Smooth muscle cell of the brain vasculature (primary cell): ENCODE results near the gene EXD3.

Experiments used
- DNase-seq: peaks from one replicate; pipeline ENCODE4 v3.0.0-alpha.2; 2012; ENCODE audit warnings: low read depth, low spot score

Gene EXD3

DNA sequence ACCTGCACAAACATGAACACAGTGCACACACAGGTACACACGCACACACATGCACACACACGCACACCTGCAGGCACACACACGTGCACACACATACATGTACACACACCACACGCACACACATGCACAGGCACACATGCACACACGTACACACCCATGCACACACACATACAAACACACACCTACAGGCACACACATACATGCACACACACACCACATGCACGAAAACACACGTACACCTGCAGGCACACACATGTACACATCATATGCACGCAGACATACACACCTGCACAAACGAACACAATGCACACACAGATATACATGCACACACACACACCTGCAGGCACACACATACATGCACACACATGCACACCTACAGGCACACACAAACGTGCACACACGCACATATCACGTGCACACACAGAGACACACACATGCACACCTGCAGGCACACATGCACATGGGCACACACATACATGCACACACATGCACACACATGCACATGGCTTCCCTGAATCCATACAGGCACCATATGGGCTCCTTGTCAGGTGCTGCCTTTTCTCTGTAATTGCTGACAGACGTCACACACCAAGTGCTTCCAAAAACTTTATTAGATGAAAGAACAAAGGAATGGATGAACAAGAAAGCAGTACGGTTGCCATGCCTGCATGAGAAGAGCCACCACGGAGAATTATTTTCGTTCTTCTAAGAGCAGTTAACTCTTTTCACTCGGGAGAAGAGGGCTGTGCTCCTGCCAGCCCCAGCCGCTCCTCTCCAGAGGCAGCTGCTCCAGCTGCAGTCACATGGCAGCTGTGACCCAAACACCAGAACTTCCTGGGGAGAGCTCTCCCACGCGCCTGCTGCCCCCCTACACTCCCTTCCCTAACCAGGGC is 57.2 kb downstream of the EXD3 start:
- no peak for DNase-seq

DNA sequence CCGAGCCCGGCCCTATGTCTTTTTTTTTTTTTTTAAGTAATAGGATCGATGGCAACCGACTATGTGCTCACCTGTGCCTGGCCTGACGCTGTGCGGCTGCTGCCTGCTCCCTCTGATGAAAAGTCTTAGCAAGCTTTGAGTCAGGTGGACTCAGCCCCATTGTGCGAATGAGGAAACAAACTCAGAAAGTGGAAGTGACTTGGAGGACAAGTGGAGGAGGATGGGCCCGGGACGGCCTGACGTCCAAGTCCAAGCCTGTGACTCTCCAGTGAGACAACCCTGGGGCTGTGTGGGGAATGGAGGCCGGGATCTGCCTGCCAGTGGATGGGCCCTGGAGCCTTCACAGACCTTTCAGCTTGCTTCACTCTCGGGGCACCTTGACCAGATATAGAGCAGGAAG is 57.9 kb downstream of the EXD3 start:
- no peak for DNase-seq

DNA sequence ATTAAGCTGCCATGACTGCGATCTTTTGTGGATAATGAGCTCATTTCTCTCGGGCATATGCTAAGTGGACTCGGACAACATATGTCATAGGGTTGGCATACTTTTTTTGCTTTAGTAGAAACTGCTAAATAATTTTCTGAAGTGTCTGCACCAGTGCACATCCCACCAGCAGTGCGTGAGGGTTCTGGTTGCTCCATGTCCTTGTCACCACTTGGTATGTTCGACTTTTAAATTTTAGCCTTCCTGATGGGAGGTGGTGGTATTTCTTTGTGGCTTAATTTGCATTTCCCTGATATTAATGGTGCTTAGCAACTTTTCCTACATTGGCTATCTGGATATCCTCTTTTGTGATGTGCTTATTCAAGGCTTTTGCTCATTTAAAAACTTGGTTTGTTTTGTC is 63.1 kb downstream of the EXD3 start:
- no peak for DNase-seq

DNA sequence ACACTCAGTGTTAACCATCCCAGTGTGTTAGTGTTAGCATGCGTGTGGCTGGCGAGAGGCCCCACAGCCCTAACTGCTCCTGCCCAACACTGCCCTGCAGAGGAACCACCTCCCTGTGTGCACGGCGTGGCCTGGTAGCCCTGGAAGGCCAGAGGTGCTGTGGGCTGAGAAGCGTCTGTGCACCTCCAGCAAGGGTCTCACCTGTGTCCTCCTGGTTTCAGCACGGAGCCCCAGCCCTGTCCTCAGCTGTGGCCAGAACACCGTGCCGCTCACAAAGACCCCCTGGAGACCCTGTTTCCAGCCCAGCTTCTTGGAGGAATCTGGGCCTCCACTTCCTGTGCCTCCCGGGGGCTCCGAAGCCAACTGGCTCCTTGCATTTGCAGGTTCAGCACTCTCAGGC is 64.8 kb downstream of the EXD3 start:
- DNase-seq: no peak

DNA sequence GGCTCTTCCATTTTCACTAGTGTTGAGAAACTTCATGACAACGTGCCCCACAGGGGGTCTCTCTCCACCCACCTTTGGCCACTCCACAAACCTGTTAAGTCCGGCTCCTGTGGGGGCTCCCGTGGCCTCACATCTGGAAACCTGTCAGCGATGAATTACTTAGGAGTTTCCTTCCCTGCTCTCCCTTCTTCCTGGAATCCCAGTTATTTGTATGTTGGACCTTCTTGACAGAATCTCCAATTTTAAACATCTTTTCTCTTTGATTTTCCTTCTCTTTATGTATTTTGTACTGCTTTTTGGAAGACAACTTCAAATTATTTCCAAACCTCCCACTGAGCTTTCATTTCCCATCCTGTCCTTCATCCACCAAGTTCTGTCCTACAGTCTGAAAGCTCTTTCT is 65.8 kb downstream of the EXD3 start:
- DNase-seq: no peak

DNA sequence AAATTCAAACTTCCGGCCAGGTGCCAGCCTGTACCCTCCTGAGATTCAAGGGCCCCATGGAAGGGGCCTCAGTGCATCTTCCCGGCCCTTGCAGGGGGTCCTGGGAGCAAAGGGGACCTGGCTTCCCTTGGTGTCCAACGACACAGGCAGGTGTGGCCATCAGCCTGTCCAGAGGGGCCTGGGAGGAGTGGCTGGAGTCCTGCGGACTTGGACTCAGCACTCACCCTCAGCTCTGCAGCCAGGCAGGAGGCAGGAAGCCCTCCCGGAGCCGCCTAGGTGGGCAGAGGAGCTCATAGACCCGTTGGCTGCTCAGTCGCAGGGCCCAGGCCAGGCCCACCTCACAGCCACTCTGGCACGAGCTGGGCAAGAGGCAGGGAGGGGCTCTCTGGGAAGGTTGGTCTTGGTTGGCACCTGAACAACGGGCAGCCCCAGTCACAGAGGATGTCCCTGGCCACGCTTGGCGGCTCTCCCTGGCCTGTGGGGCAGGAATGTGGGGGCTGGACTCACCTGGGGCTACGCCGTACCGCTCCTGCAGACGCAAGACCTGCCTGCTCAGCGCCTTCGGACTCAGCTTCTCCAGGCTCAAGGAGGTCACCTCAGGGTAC is 67.1 kb downstream of the EXD3 start:
- DNase-seq: no peak

DNA sequence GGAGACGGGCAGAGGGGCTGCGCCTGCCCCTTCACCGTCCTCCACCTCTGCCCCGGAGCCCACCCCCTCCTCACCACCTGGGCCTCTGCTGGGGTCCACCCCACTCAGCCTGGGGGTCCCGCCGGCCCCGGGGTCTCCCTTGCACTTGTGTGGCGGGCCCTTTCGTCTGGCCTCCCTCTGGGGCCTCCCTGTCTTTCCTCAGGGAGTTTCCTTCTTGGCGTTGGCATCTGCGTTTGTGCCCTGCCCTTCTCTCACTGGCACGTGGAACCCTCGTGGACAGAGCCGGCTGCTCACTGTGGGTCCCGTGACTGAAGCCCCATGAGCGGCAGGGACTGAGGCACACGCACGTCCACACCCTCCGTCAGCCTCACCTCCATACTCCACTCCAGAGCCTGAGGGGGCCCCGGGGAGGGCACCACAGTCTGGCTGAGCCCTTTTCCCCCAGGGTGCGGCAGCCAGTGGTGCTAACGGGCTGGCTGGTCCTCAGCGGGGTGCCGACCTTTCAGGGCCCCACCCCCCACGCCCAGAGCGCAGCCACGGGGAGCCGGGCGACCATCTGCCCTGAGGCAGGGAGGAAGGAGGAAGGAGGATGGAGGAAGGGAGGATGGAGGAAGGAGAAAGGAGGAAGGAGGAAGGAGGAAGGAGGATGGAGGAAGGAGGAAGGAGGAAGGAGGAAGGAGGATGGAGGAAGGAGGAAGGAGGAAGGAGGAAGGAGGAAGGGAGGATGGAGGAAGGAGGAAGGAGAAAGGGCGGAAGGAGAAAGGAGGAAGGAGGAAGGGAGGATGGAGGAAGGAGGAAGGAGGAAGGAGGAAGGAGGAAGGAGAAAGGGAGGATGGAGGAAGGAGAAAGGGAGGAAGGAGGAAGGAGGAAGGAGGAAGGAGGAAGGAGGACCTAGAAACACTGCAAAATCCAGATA is 67.9 kb downstream of the EXD3 start:
- no peak for DNase-seq

DNA sequence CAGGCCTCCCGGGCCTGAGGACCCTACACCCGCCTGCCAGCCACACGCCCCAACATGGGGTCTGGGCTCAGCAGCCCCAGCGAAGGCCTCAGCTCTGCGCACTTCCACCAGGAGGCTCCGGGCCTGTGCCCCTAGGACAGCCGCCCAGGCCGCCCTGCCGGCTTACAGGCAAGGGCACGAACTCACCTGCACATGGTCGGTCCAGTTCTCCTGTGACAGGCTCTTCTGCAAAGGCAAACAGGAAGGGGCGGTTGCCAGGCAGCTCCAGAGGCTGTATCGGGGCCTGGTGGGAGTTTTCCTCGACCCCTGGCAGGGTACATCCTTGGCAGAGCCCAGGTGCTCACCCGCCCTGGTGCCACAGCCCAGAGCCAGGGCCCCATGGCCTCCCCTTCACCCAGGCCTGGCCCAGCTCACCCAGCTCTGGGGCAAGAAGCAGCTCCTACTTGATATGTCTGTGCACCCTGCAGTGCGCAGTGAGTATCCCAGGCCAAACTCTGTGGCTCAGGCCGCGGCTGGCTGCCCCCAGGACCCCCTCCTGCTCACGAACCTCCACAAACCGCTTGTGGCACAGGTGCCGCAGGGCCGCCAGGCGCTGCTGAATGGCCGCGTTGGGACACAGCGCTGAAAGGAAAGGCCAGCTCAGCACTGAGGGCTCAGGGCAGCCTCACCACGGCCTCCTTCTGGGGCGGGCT is 68.7 kb downstream of the EXD3 start:
- no peak for DNase-seq

DNA sequence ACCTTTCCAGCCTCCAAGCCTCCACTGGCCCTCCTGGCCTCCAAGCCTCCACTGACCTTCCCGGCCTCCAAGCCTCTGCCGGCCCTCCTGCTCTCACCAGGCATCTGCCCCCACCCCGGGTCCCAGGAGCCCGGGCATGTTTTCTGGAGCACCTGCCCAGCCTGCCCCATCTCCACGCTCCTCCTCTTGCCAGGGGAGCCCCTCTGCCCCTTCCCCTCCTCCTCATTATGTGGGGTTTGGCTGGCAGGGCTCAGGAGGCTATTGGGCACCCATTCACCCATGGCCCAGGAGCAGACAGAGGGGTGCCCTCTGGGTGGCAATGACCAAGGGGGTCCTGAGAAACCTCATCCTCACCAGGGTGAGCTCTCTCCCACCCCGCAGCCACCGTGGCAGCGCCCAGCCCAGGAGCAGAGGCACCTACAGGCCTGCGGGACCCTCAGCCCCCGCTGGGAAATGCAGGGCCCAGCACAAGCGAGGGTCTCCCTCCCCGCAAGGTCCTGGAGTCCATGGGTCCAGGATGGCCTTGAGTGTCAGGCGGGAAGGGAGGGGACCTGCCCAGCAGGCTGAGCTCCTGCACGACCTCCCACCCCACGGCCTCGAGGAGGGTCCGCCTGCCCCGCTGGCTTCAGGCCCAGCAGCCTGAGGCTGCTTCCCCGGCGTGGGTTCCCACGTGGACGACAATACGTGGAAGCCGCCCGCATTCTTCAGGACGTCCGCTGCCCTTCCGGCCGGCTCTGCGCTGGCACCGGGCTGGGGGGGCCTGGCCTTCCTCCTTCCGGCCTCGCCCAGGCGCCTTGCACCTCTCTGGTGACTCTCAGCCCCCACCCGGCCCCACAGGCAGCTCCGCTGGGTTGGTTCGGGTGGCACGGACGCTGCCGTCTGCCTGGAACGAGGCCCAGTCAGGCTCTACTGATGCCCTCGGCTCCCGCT is 69.5 kb downstream of the EXD3 start:
- DNase-seq: no peak

DNA sequence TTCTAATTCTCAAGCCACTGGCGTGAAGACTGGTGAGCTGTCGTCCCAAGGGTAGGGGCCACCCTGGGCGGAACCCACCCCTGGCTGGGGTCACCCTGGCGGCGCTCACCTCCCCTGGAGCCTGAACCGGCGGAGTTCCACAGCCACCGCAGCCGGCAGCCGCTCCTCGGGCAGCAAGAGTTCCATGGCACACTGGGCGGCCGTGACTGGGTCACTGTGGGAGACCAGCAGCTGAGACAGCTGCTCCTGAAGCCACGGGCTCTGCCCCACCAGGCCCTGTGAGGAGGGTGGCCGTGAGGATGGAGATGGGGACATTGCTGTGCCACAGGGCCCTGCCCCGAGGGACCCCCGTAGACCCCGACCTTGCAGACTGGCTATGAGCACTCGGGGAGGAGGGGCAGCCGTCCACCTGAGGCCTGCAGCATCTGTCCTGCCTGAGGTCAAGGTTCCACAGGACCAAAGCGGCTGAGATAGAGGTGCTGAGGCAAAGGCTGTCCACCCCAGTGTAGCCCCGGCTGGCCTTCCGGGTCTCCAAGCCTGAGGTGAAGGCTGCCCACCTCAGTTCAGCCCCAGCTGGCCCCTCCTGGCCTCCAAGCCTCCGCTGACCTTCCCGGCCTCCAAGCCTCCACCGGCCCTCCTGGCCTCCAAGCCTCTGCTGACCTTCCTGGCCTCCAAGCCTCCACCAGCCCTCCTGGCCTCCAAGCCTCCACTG is 70.3 kb downstream of the EXD3 start:
- DNase-seq: no peak

DNA sequence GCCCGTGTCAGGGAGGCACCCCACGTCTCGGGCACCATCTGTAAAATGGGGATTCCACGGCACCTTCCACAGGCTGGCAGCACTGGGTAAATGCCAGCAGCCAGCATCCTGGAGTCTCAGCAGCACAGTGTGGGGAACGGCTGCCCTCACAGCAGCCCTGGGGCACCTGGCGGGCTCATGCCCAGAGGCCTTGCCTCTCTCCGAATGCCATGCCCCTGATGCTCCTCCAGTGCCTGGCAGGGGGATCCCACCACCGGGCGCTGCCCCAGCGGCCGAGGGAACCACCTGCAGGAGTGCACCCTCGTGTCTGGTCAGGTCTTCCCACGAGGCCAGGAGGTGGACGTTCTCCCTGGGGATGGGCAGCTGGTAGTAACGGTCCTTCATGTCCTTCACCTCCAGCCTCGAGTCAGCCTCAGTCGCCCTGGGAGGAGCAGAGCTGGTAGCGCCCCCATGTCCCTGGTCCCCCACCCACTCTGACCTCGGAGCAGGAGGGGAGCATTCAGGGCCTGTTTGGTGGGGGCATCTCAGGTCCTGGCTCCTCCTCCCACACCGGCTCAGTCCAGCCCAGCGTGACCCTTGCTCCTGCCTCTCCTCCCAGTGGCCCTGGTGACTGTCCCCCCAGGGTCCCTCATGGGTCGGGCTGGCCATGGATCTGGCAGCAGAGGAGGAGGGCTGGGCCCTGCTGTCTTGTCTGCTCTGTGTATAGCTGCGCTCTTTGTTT is 71.0 kb downstream of the EXD3 start:
- no peak for DNase-seq

DNA sequence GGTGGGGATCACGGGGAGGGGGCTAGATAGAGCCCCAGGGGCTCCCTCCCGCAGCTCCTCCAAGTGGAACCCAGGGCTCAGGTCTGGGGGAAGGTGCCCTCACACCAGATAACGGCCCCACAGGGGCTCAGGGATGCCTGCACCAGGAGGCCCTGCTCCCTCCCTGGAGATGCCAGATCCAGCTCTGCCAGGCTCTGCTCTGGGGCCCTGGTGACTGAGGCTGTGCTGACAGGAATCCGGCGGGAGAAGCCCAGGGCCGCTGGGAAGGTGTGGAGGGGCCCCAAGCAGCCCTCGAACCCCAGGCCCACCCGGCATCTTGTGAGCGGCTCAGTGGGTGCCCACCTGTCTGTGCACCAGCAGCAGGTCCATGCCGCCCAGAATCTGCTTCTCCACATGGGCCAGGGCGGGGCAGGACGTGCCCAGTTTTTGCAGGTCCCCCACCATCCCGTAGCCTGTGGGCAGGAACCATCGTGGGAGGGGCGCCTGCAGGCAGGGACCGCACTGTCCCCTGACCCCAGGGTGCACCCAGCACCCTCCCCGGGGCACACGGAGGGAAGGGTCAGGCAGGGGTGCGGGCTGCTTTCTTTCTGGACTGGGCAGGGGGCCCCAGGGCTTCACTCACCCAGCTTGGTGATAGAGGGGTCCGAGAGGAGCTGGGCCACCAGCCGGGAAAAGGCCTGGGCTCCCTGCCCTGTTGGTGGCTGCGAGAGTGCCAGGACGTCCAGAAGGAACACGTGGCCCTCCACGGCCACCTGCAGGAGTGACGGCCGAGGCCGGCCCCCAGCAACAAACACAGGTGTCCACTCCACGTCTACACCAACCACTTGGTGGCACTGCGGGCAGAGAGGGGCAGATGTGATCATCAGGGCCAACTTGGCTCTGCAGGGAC is 72.0 kb downstream of the EXD3 start:
- DNase-seq: no peak

DNA sequence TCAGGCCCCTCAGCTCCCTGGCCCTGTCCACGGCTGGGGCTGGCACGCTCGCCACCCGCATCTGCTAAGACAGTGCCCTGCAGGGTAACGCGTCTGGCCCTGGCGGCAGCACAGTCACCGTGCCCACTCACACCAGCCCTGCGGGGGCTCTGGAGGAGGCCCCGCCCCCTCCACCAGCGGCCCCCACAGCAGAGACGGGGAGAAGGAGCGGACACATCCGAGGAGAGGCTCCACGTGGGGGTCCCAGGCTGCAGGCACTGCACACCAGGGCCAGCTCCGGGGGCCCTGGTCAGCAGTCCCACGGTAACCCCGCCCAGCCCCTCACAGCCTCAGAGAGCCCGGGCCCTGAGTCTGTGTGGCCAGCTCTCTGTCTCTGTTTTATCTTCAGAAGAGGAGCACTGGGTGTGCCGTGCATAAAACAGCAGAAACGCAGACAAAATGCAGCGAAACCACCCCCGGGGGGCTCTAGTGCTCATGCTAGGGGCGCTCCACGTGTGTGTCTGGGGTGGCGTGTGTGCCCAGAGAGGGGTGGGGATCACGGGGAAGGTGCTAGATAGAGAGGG is 73.4 kb downstream of the EXD3 start:
- DNase-seq: no peak

DNA sequence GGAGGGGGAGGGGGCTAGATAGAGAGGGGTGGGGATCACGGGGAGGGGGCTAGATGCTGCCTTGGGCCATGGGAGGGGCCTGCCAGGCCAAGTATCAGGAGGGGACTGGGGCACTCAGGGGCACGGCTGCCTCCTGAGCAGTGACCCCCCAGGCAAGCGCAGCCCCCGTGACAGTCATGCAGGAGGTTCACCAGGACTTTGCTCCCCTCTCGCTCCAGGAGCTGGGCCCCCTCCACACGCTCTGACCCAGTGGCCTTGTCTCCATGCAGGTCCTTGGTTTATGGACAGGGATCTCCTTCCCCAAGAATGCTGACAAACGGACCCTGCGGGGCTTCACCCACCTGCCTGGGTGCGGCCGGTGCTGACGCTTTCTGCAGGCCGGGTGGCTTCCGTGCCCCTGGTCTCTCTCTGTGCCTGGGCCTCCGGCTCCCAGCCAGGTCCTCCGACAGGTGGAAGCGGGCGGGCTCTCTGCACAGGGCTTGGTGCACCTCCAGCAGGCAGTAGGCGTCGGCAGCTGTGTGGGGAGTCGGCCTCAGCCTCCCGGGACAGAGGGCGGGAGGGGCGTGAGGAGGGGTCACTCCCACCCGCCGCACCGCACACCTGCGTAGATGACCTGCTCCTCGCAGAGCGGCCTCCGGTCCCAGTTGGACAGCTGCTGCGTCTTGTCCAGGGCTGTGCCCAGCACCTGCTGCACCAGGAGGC is 74.0 kb downstream of the EXD3 start:
- no peak for DNase-seq

DNA sequence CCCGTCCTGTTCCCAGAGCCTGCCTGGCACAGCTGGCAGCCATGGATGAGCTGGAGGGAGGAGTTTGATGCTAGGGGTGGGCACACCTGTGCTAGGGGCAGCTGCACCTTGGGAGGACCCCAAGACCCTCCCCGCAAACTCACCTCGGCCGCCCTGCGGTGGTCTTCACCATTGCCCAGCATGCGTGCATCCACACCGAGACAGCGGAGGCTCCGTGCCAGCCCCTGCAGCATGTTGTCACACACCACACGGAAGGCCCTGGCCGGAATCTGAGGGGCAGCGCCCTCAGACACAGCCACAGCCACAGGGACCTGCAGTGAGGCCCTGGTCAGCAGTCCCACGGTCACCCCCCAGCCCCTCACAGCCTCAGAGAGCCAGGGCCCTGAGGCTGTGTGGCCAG is 75.0 kb downstream of the EXD3 start:
- no peak for DNase-seq

DNA sequence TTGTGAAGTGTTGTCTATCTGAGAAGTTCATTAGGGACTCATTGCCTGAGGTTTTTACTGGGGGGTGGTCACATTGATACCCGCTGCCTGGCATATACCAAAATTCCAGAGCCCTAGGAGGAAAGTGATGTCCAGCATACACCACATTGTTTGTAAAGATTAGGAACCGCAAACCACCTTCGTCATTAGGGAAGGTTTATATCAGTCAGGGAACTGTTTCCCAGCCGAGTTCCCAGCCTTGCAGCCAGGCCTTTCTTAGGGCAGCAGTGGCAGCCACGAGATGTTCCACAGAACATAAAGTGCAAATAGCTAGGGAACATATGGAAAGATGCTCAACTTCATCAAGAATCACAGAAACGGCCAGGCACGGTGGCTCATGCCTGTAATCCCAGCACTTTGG is 80.5 kb downstream of the EXD3 start:
- DNase-seq: no peak

DNA sequence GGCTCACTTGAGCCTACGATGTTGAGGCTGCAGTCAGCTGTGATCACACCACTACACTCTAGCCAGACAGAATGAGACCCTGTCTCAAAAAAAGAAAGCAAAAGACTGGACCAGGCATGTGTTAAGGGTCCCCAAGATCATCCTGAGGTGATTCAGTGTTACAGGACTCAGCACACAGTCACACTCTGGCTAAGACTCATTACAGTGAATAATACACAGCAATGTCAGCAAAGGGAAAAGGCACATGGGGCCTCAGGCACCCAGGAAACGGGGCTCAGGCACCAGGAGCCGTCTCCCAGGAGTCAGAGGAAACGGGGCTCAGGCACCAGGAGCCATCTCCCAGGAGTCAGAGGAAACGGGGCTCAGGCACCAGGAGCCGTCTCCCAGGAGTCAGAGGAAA is 81.7 kb downstream of the EXD3 start:
- DNase-seq: no peak
